AG04450 (cell line): ENCODE measurements around the gene MSI2. TPM values are rescaled to one million over a fixed set of nuclear protein-coding genes. Genes with fewer than 3 reads are reported as not detected.

Experiments
- CTCF ChIA-PET: fragments of 300-600, 350-600 bp; formaldehyde crosslinking; extraction: SDS; loops from one replicate; lab custom pipeline; 2022; ENCODE audit warnings: antibody characterized with exemption, inconsistent platforms; lab: Charles Lee
- POLR2A ChIA-PET: fragments of 350-600 bp; formaldehyde crosslinking; extraction: SDS; loops from one replicate; lab custom pipeline; 2021; ENCODE audit warnings: antibody characterized with exemption, inconsistent platforms; lab: Yijun Ruan, JAX
- DNase-seq: peaks from one replicate; pipeline ENCODE4 v3.0.0-alpha.2; 2011; ENCODE audit warnings: low read depth, low spot score
- H3K27ac ChIP-seq: one replicate; pipeline ENCODE4 v1.5.1; 2012; ENCODE audit warnings: low read depth, low read length, control low read depth
- H3K27me3 ChIP-seq: one replicate; pipeline ENCODE4 v1.6.0; 2012; ENCODE audit warnings: low read length; ENCODE audit not compliant: control insufficient read depth, insufficient read depth
- H3K4me3 ChIP-seq: 2 replicates; pipeline ENCODE4 v1.5.1; 2011; ENCODE audit warnings: mild to moderate bottlenecking, low read depth, low read length, control low read depth
- H3K9me3 ChIP-seq: 2 replicates; pipeline ENCODE4 v1.5.1; 2012; ENCODE audit warnings: low read length; ENCODE audit not compliant: control insufficient read depth, insufficient read depth
- polyA plus RNA-seq: library from polyadenylated mRNA; depleted of rRNA; stranded (reverse); fragments of >200 nt; gene quantifications from 2 replicates; pipeline ENCODE4 v1.2.3, GENCODE V29; 2011
- TF ChIP-seq, protein P1 (sequence below): IDR thresholded peaks from 2 replicates; pipeline ENCODE4 v1.5.1; 2011; ENCODE audit warnings: low read depth, low read length, control low read depth, inconsistent platforms

MSI2 gene
- polyA plus RNA-seq, 1 experiment: 26.2 TPM

DNA sequence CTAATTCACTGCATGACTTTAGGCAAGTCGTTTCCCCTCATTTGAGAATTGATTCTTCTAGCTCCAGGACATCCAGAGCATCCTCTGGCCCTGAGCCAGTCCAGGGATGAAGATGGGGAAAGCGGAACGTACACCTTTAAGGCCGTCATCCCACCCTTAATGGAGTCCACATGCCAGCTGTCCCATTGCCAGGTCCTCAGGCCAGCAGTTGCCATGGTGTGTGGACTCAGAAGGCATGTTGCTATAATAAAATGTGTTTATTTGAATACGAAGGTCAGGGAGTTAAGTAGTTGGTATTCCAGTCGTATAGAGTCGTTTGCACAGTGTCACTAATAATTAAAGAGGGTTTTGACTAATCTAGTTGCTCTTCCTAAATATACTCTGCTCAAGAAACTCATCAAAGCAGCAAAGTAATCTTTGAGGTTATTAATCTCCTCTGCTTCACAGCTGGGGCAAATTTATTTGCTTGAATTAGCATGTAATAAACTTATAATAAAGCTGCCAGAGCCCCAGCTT lies 458.4 kb downstream of the MSI2 start:
- Histone ChIP-seq H3K9me3 (no peaks in the 10 kb centered on the region), H3K27me3 (peaks cover 27% of the 10 kb centered on the region), H3K4me3 (no peak overlapping the region), H3K27ac (no peak overlapping the region)
- no peak for DNase-seq
- ChIA-PET CTCF (no interaction called here), POLR2A (no interaction called here)
- TF ChIP-seq, protein P1, sequence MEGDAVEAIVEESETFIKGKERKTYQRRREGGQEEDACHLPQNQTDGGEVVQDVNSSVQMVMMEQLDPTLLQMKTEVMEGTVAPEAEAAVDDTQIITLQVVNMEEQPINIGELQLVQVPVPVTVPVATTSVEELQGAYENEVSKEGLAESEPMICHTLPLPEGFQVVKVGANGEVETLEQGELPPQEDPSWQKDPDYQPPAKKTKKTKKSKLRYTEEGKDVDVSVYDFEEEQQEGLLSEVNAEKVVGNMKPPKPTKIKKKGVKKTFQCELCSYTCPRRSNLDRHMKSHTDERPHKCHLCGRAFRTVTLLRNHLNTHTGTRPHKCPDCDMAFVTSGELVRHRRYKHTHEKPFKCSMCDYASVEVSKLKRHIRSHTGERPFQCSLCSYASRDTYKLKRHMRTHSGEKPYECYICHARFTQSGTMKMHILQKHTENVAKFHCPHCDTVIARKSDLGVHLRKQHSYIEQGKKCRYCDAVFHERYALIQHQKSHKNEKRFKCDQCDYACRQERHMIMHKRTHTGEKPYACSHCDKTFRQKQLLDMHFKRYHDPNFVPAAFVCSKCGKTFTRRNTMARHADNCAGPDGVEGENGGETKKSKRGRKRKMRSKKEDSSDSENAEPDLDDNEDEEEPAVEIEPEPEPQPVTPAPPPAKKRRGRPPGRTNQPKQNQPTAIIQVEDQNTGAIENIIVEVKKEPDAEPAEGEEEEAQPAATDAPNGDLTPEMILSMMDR: no peak

DNA sequence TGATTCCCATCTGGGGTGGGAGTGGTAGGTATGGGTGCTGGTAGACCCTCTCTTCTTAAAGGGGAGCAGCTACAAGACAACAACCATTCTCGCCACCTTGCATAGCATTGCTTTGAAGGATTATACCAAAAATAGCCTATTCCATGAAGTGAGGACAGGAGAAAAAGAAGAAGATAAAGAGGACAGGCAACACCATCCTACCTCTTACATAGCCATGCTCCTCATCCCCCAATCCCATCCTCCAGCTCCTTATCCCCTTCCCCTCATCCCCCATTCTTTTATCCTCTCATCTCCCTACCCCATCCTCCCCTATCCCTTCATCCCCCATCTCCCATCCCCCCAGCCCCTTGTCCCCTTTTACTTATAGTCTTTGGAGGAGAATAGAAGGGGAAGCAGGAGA lies 459.7 kb downstream of the MSI2 start:
- no peak overlapping the region for H3K4me3 ChIP-seq
- no peak overlapping the region for H3K27ac ChIP-seq
- POLR2A ChIA-PET: no interaction called here
- CTCF ChIA-PET: interaction anchor here (1.2 kb wide), 1 partner anchor 43 kb away, joined by 3 read pairs; no protein-coding TSS in a partner anchor
- TF ChIP-seq, protein P1: no peak
- no peak for DNase-seq
- peaks cover 27% of the 10 kb centered on the region for H3K27me3 ChIP-seq
- H3K9me3 ChIP-seq: no peaks in the 10 kb centered on the region

GRCh38 chr17:57718878-57719277 lies 462.6 kb downstream of the MSI2 start:
- ChIA-PET POLR2A (no interaction called here), CTCF (no interaction called here)
- Histone ChIP-seq H3K27ac (no peak overlapping the region), H3K9me3 (no peaks in the 10 kb centered on the region), H3K4me3 (no peak overlapping the region), H3K27me3 (peaks cover 27% of the 10 kb centered on the region)
- TF ChIP-seq, protein P1: no peak
- DNase-seq: no peak

DNA sequence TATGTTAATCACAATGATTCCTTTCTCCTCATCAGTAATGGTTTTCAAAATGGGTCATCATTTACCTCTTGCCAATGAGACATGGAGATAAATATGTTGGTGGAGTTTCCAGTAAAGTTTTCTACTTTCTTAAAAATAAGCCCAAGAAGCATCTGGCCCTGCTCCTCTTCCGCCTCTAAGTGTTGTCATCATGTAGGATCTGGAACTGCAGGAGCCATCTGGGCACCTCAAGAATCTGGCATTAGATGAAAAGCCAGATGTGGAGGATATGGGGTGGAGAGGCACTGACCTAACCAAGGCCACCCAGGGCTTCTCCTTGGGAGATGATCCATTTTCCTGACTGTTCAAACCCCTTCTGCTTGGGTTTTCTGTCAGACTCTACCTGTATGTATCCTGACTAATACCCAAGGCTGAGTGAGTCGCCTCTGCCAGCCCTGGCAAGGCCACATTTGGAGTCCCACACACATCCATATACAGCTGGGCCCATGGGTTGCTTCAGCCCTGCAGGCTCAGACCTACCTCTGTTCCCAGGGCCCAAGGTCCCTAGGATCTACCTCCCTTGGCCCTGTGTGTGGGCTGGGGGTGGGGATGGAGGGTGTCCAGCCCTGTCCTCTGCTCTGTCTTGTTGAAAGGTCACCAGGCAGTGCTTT lies 464.2 kb downstream of the MSI2 start:
- no peak for DNase-seq
- Histone ChIP-seq H3K4me3 (no peak overlapping the region), H3K9me3 (no peaks in the 10 kb centered on the region), H3K27me3 (peaks cover 19% of the 10 kb centered on the region), H3K27ac (no peak overlapping the region)
- ChIA-PET POLR2A (no interaction called here), CTCF (interaction anchor here (1.0 kb wide), 1 partner anchor 478 kb away, joined by 3 read pairs; no protein-coding TSS in a partner anchor)
- TF ChIP-seq, protein P1: no peak

DNA sequence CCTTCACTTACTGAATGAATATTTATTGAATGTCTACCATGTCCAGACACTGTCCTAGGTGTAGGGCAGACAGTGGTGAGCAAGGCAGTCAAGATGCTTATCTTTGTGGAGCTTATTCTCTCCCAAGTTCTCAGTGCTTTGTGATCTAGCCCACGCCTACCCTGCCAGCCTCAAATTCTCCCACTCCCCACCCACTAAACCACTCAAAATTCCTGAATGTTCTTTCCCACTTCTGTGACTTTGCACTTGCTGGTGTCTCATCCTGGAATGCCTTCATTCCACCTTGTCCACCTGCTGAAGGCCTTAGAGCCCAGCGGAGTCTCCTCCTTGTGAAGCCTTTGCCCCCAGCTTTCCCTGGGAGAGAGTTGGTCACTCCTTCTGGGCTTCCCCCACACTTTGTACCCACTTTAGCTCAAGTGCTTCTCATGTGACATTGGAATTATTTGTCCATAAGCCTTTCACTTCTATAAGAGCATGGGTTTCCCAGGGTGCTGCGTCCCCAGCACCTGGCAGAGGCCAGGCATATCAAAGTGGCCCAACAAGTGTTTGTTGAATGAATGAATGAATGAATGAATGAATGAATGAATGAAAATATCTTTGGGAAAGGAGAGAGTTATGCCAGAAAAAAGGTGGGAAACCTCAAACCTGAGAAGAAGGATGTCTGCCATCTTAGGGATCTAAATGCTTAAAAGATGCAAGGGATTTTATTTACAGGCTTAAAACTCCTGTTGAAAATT lies 465.8 kb downstream of the MSI2 start:
- ChIA-PET CTCF (interaction anchor here (1.1 kb wide), 2 partner anchors 111 to 479 kb away, joined by 3 read pairs; no protein-coding TSS in a partner anchor), POLR2A (no interaction called here)
- no peak overlapping the region for H3K27ac ChIP-seq
- TF ChIP-seq, protein P1: no peak
- DNase-seq: no peak
- peaks cover 12% of the 10 kb centered on the region for H3K27me3 ChIP-seq
- H3K9me3 ChIP-seq: no peaks in the 10 kb centered on the region
- H3K4me3 ChIP-seq: no peak overlapping the region
